Activated gamma-delta T cell treated with Interleukin-2 at 50 U/mL for 16 hours (primary cell): ENCODE measurements around the gene ERVFRD-1.
"Not testable (repeated sequence)": the region's sequence is repeated elsewhere in the genome, so short reads cannot be mapped to it uniquely, and the experiment has no call there.

Experiments
- DNase-seq: peaks from one replicate; pipeline ENCODE4 v3.0.0-alpha.2; 2020

The ERVFRD-1 gene

DNA sequence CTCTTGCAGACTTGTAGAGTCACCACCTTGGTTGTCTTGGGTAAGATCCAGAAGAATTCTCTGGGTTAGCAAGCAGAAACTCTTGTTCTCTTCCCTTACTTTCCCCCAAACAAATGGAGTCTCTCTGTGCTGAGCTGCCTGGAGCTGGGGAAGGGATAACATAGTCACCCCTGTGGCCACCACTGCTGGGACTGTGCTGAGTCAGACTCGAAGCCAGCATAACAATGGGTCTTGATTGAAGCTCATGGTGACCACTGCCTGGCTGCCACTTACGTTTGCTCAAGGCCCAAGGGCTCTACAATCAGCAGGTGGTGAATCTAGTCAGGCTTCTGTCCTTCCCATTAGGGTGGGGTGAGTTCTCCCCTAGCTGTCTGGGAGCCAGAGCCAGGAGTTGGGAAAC is 15.4 kb upstream of the ERVFRD-1 start:
- DNase-seq = no peak

- no peak for DNase-seq
These were observed 12.5 kb upstream of the ERVFRD-1 start for GRCh38 chr6:11123978-11124377.

DNA sequence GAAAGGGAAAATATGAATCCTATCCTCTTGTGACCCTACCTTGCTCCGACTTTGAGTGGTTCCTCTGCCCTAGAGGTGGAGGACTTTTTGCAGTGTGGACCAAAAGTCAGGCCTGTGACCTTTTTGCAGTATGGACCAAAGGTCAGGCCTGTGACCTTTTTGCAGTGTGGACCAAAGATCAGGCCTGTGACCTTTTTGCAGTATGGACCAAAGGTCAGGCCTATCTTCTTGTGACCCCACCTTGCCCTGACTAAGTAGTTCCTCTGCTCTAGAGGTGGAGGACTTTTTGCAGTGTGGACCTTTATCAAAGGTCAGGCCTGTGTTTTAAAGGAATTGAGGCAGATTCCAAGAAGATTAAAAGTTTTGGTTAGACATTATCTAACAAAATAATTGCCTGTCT is 10.9 kb upstream of the ERVFRD-1 start:
- no peak for DNase-seq

DNA sequence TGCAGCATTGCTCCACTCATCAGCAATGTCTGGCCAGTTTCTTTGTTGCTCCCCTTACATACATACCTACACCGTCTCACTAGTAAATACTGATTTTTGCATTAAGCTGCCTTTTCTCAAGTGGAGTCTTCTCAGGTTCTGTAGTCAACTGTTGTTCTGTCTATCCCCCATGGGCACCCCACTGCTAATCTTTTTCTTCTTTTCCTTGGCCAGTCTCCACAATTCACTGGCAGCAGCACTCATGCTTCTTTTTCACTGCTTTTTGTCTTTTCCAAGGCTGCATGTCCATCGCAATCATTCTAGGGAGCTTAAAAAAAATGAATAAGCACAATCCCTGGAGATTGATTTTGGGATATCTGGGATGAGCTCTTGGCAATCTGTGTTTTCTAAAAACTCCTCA is 10.3 kb upstream of the ERVFRD-1 start:
- DNase-seq = no peak

DNA sequence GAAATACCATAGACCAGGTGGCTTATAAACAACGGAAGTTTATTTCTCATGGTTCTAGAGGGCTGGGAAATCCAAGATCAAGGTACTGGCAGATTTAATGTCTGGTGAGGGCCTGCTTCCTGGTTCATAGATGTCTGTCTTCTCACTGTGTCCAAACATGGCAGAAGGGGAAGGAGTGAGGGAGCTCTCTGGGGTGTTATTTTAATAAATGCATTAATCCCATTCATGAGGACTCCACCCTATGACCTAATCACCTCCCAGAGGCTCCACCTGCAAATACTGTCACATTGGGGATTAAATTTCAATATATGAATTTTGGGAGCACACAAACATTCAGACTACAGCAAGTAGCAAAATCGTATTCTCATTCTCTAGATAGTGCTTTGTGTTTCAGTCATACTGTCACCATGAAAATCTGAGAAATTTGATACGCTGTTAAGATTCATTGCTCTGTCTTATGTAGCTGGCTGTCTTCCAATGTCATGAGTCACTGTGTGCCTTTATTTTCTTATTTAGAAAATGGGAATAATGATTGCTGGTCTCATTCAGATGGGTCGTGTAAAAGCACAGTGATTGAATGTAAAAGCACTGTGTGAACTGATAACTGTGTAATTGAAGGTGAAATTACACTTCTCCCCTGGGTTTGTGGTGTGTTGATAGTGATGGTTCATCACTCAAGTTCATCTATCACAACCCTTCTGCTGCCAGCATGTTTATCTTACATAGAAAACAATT is 8.9 kb upstream of the ERVFRD-1 start:
- no peak for DNase-seq

DNA sequence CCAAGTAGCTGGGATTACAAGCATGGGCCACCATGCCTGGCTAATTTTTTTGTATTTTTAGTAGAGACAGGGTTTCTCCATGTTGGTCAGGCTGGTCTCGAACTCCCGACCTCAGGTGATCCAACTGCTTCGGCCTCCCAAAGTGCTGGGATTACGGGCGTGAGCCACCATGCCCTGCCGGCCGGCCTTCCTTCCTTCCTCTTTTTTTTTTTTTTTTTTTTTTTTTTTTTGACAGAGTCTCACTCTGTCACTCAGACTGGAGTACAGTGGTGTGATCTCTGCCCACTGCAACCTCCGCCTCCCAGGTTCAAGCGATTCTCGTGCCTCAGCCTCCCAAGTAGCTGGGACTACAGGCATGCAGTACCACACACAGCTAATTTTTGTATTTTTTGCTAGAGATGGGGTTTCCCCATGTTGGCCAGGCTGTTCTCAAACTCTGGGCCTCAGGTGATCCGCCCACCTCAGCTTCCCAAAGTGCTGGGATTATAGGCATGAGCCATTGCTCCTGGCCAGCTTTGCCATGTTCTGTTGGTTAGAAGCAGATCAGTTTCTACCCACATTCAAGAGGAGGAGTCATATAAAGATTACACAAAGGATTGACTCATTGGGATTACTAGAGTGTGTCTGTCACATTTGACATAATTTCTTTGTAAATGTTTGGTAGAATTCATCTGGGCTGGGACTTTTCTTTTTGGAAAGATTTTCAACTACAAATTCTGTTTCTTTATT is 4.4 kb upstream of the ERVFRD-1 start:
- DNase-seq = not testable (repeated sequence)

- no peak for DNase-seq
These were observed 1.5 kb upstream of the ERVFRD-1 start for GRCh38 chr6:11113038-11113437.

- DNase-seq = no peak
These were observed 378 bp upstream of the ERVFRD-1 start for GRCh38 chr6:11111769-11112437.

- no peak for DNase-seq
These were observed 2.8 kb downstream of the ERVFRD-1 start for GRCh38 chr6:11108726-11109125.

- DNase-seq = no peak
These were observed 8.5 kb downstream of the ERVFRD-1 start for GRCh38 chr6:11103065-11103464.

- DNase-seq = no peak
These were observed 10.1 kb downstream of the ERVFRD-1 start for GRCh38 chr6:11101417-11101816.

- DNase-seq = no peak
These were observed 13.5 kb downstream of the ERVFRD-1 start for GRCh38 chr6:11098004-11098403.

DNA sequence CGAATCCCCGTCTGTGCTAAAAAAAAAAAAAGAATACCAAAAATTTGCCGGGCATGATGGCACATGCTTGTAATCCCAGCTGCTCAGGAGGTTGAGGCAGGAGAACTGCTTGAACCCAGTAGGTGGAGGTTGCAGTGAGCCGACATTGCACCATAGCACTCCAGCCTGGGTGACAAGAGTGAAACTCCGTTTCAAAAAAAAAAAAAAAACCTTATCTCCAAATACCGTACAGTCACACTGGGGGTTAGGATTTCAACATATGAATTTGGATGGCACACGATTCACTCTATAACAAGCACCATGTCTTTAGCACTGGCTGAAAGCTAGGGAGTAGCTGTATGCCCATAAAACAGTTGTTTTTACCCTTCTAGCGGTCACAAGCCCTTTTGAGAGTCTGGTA is 14.0 kb downstream of the ERVFRD-1 start:
- no peak for DNase-seq

DNA sequence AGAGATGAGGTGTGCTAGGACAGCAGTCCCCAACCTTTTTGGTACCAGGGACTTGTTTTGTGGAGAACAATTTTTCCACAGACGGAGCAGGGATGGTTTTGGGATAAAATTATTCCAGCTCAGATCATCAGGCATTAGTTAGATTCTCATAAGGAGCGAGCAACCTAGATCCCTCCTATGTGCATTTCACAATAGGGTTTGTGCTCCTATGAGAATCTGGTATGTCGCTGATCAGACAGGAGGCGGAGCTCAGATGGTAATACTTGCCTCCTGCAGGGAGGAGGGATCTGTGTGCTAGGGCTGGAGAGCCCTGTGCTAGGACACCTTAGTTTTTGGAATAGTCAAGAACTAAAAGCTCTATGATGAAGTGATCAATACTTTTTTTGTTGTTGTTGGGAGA is 15.4 kb downstream of the ERVFRD-1 start:
- DNase-seq = no peak

DNA sequence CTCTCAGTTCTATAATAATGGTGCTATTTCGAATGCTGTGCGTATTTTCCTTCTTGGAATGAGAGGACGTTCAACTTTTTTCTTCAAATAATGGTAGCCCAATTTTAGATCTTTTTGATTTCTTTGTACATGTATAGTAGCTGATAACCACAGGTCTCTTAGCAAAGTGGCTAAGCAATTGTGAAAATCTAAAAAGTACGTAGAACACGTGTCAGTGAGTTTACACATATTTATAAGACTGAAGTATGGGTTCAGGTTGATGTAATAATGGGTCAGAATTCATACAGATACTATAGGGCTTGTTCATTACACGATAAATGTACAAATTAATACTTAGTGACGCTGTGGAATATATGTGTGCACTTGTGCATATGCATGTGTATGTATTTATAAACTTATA is 16.6 kb downstream of the ERVFRD-1 start:
- no peak for DNase-seq

GRCh38 chr6:11094411-11094851 is 17.1 kb downstream of the ERVFRD-1 start:
- DNase-seq = peak; percentile 24

- peak; percentile 92 for DNase-seq
These were observed 17.7 kb downstream of the ERVFRD-1 start, which contains the start of gene SMIM13 for GRCh38 chr6:11093626-11094410. Gene SMIM13, plus strand, starts transcription at chr6:11093834. Its CDS starts 480 bp downstream, at chr6:11094314.

DNA sequence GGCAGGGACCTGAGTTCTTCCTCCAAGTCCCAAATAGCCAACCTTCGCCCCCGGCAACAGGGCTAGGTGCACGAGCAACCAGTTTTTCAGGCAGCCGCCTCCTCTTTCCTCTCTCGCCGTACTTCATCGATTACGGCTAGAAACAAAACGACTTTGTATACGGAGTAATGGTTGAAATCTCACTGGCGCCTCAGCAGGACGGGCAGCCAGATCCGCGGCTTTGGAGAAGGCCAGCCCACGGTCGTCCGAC is 18.2 kb downstream of the ERVFRD-1 start:
- no peak for DNase-seq

DNA sequence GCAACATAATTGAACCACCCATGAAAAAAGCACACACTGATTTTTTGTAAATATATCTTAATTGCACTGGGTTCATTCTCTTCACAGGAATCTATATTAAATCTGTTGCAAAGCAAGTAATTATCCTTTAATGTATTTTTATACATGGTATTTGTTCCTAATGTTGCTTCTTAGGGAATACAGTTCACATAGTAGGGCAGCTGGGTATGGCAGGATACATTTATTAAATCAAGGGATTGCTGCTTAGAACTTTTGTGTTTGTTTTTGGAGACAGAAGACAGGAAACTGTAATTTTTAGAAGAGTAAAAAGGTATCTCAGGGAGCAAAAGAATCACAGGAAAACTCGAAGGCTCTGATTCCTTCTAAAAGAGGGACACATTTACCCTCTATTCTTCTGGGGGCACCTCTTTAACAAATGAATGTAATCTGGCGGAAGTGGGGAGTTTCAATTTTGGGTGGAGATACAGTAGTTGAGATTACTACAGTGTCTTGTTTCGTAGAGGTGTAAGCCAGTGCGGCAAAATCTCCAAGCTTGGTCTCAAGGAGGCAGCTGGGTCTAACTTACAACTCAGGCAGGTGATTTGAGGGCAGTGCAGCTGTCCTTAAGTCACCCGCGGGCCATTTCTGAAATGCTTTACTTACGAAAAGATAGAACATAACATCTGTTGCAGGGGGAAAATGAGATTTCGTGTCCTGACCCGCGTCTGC is 18.7 kb downstream of the ERVFRD-1 start:
- peak; percentile 30 for DNase-seq

DNA sequence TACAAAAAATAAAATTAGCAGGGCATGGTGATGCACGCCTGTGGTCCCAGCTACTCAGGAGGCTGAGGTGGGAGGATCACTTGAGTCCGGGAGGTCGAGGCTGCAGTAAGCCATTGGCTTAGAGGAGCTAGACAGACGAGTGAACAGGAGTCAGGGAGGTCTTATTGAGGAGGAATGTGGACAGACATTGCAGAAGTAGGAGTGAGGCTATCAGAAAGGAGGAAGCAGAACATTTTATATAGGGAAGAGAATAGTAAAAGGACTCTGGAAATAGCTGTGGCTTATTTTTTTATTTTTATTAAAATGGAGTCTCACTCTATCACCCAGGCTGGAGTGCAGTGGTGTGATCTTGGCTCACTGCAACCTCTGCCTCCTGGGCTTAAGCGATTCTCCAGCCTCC is 20.4 kb downstream of the ERVFRD-1 start:
- not testable (repeated sequence) for DNase-seq

DNA sequence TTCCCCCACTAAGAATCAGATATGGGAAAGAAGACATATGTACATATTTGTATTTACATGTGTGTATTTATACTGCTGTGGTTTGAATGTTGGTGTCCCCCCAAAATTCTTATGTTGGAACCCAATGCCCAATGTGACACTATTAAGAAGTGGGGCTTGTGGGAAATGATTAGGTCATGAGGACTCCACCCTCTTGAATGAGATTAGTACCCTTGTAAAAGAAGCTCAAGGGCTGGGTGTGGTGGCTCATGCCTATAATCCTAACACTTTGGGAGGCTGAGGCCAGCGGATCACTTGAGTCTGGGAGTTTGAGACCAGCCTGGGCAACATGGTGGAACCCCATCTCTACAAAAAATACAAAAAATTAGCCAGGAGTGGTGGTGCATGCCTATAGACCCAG is 21.8 kb downstream of the ERVFRD-1 start:
- DNase-seq = no peak

DNA sequence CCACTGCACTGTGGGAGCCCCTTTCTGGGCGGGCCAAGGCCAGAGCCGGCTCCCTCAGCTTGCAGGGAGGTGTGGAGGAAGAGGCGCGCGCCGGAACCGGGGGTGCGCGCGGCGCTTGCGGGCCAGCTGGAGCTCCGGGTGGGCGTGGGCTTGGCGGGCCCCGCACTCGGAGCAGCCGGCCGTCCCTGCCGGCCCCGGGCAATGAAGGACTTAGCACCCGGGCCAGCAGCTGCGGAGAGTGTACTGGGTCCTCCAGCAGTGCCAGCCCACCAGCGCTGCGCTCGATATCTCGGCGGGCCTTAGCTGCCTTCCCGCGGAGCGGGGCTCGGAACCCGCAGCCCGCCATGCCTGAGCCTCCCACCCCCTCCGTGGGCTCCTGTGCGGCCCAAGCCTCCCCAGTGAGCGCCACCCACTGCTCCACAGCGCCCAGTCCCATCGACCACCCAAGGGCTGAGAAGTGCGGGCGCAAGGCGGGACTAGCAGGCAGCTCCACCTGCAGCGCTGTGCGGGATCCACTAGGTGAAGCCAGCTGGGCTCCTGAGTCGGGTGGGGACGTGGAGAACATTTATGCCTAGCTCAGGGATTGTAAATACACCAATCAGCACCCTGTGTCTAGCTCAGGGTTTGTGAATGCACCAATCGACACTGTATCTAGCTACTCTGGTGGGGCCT is 24.2 kb downstream of the ERVFRD-1 start:
- DNase-seq = not testable (repeated sequence)
